ENCODE measurements around the gene OPRL1.
A peak's percentile ranks its signal among the peaks of the same experiment; 100 is the strongest.

The OPRL1 gene

DNA sequence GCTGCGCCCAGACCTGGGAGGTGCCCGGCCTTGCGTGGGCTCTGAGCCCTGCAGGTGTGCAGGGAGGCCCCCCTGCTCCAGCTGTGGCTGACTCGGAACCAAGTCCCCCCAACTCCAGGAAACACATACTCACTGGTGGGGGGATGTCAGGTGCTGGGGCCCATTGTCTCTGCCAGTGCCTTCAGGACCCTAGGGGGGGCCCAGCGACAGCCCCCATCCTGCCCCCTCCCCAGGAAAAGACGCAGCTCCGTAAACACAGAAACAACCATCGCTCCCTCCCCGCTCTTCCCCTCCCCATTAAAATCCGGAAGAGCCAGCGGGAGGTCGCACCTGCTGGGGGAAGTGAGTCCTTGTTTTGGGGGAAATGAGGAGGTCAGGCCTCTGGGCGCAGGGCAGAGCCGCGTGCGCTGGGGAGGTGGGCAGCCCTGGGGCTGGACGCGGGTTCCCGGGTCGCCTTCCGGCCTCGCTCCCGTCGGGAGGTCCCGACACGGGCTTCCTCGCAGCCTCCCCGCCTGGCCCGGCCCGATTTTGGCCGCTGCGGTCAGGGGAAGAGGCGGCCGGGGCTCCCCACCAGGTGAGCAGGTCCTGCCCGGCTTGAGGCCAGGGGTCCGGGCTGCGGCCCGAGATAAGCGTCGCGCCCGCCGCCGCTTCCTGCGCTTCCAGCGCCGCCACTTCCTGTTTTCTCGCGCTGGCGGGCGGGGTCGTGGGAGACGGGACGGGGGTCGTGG is 37.7 kb upstream of the OPRL1 start:
- no peak for DNase-seq

DNA sequence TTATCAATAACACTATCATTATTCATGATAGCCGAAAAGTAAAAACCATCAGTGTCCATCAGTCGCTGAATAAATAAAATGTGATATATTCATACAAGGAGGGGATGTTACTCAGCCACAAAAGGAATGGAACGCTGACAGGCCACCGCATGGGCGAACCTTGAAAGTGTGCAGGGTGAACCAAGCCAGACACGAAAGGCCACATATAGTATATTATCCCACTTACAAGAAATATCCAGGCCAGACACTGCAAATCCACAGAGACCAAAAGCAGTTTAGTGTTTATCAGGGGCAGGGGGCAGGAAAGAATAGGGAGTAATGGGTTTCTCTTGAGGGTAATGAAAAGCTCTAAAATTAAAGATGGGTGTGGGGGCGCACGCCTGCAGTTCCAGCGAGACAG is 36.1 kb upstream of the OPRL1 start:
- DNase-seq = no peak

DNA sequence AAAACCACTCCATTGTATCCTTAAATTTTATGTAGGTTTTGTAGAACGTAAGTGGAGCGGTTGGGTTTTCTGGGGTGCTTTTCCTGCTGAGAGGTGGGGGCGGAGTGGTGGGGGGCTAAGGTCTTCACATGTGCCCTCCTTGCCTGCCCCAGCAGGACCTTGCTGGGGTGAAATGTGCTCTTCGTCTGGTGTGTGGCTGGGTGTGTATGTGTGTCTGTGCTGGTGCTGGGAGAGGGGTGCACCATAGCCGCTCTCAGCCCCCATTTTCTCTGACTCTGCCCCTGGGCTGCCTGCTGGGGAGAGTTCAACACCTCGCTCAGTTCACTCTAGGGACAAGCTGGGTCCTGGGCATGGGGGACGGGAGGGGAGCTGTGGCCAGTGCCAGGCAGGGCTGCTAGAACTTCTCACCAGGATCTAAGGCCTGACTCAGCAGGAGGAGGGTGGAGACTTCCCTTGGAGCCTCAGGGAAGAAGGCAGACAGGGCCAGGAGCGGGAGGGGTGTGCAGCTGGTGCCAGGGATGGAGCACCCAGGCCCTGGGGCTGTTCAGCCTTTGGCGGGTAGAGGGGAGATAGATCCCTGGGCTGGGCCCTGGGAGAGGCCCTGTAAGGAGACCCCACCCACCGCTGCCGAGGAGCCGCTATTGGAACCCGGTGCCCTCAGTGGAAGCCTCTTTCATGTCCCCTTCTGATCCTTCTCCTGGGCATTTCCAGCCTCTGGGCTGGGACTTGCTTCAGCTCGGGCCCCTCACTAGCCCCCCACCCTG is 35.2 kb upstream of the OPRL1 start:
- DNase-seq = peak; percentile 71

DNA sequence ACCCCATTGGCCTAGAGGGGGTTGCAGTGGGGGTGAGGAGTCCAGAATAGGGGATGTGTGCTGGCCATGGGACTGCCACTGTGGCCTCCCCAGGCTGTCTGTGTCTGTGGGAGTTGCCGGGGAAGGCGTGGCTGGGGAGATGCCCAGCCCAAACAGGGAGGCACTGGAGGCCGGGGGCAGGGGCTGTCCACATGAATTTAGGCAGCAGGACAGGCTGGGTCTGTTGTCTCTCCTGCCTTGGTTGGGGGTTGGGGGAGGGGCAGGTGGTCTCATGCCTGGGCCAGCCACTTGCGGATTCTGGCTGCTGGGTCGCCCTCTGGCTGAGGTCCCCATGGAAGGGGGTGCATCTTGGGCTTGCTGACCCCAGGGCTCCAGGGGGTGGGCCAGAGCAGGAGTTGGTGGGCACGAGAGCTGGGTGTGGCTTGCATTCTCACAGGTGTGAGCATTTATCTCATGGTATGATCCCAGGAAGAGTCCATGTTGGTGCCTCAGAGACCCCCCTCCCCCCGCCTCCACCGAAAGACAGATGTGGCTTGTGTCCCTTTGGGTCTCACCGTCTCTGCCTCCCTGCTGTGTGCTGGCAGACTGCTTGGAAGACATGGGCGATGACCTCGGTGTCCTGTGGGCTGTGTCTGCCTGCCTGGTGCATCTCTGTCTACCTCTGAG is 34.4 kb upstream of the OPRL1 start:
- DNase-seq = no peak

DNA sequence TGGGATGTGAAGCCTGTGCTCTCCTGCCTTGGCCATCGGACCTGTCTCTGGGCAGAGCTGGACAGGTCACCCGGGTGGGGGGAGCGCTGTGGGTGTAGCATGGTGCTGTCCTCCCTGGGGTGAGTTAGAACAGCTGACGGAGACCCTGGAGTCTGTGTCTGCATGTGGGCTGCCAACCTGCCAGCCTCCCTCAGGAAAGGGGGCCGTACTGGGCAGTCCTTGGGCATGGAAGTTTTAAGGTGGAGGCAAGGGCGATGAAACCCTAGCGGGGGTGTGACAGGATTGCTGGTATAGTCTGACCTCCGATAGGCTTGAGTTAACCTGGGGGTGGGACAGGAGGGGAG is 32.9 kb upstream of the OPRL1 start:
- DNase-seq = no peak

DNA sequence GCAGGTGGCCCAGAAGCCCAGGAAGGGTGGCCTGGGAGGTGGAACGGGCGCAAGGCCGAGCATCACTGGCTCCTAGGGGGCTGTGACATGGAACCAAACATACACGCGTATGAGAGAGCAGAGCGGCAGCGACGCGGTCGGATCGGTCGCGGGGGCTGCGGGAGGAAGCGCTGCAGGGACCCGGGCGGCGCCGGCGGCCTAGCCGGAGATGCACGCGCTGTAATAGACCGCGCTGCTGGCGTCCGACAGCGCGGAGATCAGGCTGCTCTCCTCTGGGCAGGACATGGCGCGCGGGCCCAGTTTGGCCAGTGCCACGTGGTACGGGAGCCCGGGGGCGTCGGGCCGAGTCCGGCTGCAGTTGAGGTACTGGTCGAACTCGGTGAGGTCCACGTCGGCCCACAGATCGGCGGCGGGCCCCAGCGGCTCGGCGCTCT is 31.9 kb upstream of the OPRL1 start:
- DNase-seq = no peak

DNA sequence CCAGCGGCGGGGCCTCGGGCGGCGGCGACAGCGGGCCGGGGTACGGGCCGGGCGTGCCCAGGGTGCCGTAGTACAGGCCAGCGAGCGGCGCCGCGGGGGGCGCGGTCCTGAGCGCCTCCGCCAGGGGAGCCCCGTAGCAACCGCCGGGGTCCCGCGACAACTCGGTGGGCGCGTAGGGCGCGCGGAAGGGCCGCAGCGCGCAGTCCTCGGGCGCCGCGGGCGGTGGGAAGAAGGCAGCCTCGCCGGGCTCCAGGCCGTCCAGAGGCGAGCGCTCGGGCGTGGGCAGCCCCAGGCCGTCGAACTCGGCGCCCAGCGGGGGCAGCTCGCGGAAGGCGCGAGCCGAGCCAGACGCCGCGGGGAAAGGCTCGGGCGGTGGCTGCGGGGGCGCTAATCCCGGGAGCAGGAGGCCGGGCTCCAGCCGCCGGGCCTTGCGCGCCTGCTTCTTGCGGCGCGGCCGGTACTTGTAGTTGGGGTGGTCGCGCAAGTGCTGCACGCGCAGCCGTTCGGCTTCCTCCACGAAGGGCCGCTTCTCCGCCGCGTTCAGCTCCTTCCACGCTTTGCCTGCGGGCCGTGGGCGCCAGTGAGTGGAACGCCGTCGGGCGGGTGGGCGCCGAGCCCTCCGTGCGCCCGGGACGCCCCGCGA is 31.4 kb upstream of the OPRL1 start:
- DNase-seq = no peak

DNA sequence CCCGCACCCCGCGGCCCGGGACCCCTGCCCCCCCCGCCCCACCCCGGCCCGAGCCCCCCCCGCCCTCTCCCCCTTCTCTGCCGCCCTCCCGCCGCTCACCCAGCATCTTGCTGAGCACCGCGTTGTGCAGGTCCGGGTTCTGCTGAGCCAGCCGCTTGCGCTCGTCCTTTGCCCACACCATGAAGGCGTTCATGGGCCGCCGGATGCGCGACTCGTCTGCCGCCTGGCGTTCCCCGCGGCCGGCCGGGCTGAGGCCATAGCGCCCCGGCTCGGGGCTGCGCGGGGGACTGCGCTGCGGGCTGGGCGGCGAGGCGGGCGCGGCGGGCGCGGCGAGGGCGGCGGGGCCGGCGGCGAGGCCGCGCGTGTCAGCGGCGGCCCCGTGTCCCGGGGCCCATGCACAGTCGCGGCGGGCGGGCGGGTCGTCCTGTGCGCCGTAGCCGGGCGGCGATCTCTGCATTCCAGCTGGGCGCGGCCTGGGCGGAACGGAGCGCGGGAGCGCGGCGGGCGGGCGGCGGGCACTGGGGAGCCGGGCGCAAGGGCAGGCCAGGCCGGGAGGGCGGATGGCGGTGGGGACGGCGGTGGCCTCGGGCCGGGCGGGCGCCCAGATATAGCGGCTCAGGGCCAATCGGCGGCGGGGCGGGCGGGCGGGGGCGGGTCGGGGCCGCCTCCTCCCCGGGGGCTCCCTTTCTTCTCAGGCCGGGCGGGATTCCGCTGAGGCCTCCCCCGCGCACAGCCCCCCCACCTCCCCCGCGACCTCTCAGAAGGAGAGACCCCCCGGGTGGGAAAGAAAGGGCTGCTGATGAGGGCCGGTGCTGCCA is 30.6 kb upstream of the OPRL1 start, which contains the start of gene SOX18:
Gene SOX18, minus strand, starts transcription at position 580 of the 818 bp plus-strand sequence. Its CDS starts 123 bp downstream, at position 457.
- DNase-seq = peak; percentile 54

DNA sequence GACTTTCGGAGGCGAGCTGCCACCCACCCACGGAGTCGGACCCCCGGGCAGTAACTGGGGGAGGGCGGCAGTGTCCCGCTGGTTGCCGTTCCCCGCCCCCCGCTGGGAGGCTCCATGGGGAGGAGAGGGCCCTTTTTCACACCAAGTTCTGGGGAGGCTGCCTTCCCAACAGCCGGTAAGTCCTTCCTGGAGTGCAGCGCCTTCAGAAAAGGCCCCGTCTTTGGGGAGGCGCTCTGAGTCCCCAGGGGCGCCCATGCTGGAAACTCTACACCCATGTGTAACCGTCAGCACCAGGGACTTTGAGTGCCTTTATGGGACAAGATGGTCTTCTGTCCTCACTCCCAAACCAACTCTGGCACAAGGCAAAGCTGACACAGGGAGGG is 30.0 kb upstream of the OPRL1 start:
- no peak for DNase-seq

DNA sequence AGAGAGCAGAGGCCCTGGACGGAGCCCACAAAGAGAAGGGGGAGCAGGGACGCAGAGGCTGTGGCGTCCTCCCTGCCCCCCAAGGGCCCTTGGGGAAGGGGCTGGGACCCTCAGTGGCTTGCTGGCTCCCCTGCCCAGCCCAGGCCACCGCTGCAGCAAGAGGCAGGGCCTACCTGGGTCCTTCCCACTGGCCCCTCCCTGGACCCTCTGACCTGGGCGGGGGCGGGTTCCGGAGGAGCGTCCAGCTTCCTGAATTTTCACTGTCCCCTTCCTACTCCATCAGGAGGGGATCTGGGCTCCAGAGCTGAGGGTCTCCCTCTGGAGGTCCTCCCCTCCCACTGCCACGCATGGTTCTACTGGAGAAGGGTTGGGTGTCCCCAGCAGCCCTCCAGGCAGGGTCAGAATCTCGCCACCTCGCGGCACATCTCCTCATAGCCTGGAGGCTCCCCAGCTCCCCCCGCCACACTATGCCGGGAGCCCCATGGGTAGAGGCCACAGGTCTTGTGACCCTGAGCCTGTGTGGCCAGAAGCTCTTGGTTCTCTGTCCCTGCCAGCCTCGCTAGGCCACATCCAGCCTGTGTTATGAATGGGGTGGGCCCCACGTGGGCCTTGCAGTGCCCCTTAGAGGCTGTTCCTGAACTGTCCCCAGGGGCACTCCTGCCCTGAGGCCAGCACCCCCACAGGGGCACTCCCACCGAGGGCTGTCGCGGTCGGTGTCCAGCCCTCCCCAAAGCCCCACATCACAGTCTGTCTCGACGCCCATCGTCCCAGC is 29.4 kb upstream of the OPRL1 start:
- DNase-seq = no peak

DNA sequence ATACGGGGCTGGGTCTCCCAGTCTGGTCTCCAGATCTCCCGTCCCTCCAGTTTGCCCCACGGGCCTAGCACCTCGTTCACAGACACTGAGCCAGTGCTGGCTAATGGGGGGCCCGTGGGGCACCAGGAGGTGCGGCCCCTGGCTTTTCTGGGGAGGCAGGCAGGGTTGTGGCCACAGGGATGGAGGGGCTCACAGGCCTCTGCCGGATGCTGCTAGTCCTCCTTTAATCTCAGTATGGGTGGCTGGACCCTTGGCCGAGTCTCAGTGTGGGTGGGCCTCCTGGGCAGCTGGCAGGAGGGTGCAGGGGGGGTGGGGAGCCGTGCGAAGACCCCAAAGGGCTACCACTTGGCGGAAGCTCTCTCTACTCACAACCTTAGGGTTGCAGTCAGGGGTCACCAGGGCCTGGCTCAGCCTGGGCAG is 28.8 kb upstream of the OPRL1 start:
- no peak for DNase-seq

DNA sequence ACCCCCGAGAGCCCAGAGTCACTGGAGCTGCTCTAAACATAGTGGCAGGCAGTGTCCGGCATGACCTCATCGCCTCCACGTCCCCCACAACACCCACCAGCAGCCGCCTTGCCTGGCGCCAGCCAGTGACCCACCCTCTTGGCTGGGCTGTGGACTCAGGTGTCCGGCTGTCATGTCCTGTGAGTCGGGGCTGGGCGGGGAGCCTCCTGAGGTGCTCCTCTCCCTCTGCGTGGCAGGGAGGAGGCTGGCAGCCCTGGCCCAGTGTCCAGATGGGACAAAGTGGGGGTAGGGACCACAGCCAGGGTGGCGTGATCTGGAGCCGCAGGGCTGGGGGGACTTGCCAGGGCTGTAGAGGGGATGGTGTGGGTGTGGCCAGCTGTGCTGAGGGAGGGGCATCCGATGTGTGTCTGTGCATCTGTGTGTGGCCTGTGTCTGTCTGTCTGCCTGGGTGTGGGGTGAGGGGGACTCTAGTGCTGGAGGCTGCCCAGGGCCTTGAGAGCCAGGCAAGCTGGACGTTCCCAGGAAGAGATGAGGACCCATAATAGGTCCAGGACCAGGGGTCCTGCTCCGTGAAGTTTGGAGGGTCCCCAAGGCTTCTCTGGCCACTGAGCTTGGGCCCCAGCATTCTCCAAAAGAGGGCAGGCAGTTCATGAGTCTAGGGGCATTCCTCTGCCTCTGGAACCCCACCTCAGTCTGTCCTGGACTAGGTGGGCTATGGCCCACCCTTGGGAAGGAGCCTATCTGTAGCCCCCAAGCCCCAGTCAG is 28.1 kb upstream of the OPRL1 start:
- DNase-seq = no peak

DNA sequence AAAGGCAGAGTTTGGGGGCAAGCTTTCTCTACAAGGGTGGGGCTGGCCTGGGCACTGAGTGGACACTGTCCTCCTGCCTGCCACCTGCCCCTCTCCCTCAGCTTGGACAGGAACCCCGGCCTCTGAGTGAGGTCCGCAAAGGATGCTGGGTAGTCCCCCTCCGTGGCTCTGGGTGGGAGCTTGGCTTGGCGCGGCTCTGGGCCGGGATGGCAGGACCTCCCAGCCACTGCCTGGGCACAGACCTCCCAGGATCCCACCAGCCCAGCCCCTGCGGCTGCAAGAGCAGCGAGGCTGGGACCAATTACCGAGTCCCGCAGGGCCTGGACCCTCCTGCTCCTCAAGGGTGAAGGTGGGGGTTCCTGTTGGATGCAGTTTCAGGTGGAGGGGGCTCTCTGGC is 27.6 kb upstream of the OPRL1 start:
- no peak for DNase-seq

DNA sequence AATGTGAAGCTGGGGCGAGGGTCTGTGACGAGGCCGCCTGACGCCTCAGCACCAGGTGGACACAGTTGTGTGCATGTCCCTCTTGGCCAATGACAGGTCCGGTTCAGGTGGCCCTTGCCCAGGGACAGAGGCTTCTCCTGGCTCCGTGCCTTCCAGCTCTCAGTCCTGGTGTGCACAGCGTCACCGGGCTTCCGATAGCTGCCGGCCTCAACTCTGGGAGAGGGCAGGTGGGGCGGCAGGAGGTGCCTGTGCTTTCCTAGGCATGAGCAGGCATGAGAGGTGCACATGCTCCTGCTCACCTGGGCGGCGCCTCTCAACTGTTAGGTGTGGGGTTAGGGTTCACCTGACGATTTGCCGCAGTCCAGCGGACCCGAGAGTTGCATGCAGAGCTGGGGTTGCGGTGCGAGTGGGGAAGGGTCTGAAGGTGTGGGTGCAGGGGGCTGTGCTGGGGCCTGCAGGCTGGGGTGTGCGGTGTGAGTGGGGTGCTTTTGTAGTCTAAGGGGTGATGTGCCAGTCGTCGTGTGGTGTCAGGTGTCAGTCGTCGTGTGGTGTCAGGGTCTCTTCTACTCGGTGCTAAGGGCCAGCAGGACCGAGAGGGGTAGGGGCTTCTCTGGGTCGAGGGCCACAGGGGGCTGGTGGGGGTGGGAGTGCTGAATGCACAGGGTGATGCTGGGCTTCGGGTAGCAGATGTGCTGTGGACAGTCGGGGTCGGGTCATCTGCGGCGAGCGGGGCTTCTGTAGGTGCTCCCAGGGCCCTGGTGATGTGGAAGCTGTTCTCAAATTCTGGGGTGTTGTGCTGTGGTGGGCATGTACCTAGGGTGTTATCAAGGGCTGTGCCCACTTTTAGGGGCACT is 26.7 kb upstream of the OPRL1 start:
- no peak for DNase-seq

DNA sequence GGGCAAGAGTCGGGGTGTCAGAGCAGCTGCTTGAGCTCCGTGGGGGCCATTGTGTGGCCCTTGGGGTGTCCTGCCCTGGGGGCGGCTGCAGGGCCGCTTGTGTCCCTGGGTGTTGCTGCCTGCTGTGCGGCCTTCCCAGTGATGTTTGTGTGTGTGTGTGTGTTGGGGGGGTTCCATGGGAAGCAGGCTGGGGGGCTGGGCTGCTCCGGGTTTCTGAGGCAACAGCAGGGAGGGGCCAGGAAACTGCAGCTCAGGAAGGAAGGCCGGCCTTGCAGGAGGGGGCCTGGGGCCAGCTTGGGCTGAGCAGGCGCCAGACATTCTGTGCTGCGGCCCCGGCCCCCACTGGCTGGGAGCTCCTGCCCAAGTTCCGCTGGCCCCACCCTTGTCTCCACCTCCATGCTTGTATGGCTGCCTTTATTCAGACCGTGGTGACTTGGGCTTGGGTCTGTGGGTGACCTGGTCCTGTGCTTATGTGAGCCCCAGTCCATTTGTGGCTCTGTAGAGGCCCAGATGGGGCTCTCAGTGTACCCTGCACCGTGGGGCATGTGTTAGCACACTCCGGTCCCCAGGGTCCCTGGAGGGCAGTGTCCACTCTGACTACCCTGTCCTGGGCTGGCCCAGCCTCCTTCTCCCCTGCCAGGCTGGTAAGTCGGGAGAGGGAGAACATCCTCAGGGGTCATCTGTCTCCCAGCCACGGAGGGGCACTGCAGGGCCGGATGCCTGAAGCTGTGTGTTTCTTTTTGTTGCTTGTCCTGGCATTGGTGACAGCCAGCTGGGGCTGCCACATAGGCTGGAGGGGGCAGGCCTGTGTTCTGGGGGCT is 25.8 kb upstream of the OPRL1 start:
- DNase-seq = no peak

DNA sequence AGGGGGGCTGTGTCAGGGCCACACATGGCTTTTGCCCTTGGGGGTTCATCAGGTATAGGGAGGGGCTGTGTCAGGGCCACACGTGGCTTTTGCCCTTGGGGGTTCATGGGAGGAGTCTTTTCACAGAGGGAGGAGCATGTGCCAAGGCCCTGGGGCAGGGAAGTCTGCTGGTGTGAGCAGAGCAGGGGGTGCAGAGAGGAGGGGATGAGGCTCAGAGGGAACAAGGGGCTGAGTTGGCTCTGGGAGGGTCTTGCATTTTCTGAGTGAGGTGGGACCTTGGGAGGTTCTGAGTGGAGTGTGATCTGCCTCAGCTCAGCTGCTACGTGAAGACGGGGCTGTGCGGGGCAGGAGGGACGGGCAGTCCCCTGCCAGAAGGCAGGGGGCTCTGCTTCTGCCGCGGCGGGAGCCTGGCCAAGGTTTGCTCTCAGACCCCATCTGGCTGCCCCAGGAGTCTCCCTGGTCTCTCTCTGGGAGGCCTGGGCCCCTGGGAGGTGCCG is 24.4 kb upstream of the OPRL1 start:
- no peak for DNase-seq

DNA sequence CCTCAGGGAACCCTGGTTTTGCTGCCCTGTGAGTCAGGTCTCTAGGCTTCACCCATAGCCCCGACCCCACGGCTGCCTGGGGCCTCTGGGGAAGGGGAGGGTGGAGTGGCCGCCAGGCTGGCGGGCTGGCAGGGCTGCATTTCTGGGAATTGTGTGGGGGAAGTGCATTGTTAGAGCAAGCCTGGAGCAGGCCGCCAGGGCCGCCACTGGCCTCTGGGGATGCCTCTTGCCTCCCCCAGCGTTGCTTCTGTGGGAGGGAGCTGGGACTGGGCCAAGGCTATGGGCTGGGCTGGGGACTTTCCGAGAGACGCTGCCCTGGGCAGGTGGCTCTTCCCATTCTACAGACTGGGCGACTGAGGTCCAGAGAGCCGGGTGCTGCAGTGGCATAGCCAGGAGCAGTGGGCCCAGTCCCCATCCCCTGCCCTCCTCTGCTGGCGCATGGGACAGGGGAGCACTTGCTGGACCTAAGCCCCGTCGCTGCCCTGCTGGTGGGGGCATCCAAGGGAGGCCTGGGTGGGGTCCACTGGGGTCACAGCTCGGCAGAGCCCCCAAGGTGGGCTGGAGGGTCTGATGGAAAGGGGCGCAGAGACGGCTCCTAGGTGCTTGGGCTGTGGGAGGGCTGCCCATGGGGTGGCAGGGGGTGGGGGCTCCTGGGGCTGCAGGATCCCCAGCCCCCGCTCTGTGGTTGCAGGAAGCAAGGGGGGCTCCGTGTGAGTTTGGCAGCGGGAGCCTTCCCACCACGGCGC is 23.8 kb upstream of the OPRL1 start:
- DNase-seq = no peak

DNA sequence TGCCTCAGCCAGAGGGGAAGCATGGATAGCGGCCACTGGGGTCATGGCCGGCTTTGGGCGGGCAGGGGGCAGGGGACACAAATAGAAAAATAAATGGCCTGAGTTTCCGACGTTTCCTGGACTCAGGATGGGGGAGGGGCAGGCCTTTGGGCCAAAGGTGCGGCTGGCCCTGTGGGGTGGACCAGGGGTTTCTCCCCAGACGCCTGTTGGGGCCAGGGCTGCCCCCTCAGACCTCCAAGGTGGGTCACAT is 23.3 kb upstream of the OPRL1 start:
- DNase-seq = no peak

Measured in EL (cell line).